Measurements from ENCODE around the gene LRRFIP1. TPM values are rescaled to one million over a fixed set of nuclear protein-coding genes. Genes with fewer than 3 reads are reported as not detected.

LRRFIP1 gene
- total and polyA plus RNA-seq, 9 of the 15 experiments (the other 6 are each of a cell fraction or from before 2014, with no cell fraction given), result 13.1 to 45.2 (median 31.3) TPM

- in situ Hi-C loops (cut with MboI), result no loop called here
- no peak overlapping the region for H3K9ac ChIP-seq (ENCODE audit: insufficient read depth in 1 of 2, low read depth in 2 of 2, low read length in 2 of 2)
- POLR2A ChIA-PET, result no interaction called here
Measured at GRCh38 chr2:237648016-237648381, 20.6 kb downstream of the LRRFIP1 start.

More at GRCh38 chr2:237648016-237648381, 20.6 kb downstream of the LRRFIP1 start:
- no peak overlapping the region for H3K27ac ChIP-seq (ENCODE audit: extremely low read depth, low read depth, low read length)
- DNase-seq (ENCODE audit: extremely low read depth in 1 of 4, low spot score in 3 of 4) (no peak), FAIRE-seq (no peak), ATAC-seq (no peak)
- H3K36me3 ChIP-seq (ENCODE audit: control insufficient read depth, insufficient read depth, low read length), result no peaks in the 10 kb centered on the region
- no peak overlapping the region for H3K4me3 ChIP-seq
- intact Hi-C loops (cut with micrococcal nuclease), result no loop called here
- H3K79me2 ChIP-seq (ENCODE audit: control insufficient read depth, insufficient read depth, low read length), result no peaks in the 10 kb centered on the region
- H3K4me1 ChIP-seq (replicated peaks in 1 of 2; ENCODE audit: control insufficient read depth in 2 of 2, insufficient read depth in 2 of 2, low read length in 2 of 2), result no peaks in the 10 kb centered on the region
- no peak overlapping the region for H2AFZ ChIP-seq (ENCODE audit: low read depth, low read length)
- CTCF ChIA-PET (ENCODE audit: low intra/inter-chr PET ratio), result no interaction called here
- TF ChIP-seq SRSF9 (IDR thresholded peaks at IDR 0.05; ENCODE audit: borderline replicate concordance, low read depth, low read length) (no peak), ETV1 (tag; conservative IDR thresholded peaks at IDR 0.05; ENCODE audit: low read depth) (no peak), ELF4 (CRISPR knock-in tag; IDR thresholded peaks at IDR 0.05) (no peak), TCF3 (CRISPR knock-in tag; IDR thresholded peaks at IDR 0.05) (no peak), ZNF282 (CRISPR knock-in tag; IDR thresholded peaks at IDR 0.05) (no peak), BDP1 (IDR thresholded peaks at IDR 0.05; ENCODE audit: insufficient read depth, insufficient read length) (no peak), MXD1 (CRISPR knock-in tag; IDR thresholded peaks at IDR 0.05; ENCODE audit: borderline replicate concordance, poor library complexity, severe bottlenecking) (no peak), MCM7 (IDR thresholded peaks at IDR 0.05) (no peak), EZH2 (IDR thresholded peaks at IDR 0.05; ENCODE audit: borderline replicate concordance, low read depth, low read length) (no peak), SOX6 (IDR thresholded peaks at IDR 0.05) (no peak), DDX20 (tag; IDR thresholded peaks at IDR 0.05; ENCODE audit: low read depth) (no peak), HNRNPUL1 (IDR thresholded peaks at IDR 0.05; ENCODE audit: low read length) (no peak), FOS (IDR thresholded peaks at IDR 0.05; ENCODE audit: extremely low read depth, insufficient read length) (no peak), SMAD4 (CRISPR knock-in tag; conservative IDR thresholded peaks at IDR 0.05) (no peak), PHTF2 (CRISPR knock-in tag; IDR thresholded peaks at IDR 0.05) (no peak), PTTG1 (tag; IDR thresholded peaks at IDR 0.05; ENCODE audit: low read depth) (no peak), CTCFL (IDR thresholded peaks at IDR 0.05; ENCODE audit: borderline replicate concordance, insufficient read depth, low read depth, low read length, poor library complexity, severe bottlenecking) (no peak), ZNF253 (CRISPR knock-in tag; conservative IDR thresholded peaks at IDR 0.05) (no peak)
- 2% methylated on average over 9 of the region's 9 CpGs for WGBS (ENCODE audit: insufficient coverage, low coverage, missing lambda C conversion rate)
- no TSS peak for BruUV-seq (replicated peaks)
- no peaks in the 10 kb centered on the region for H4K20me1 ChIP-seq (replicated peaks; ENCODE audit: control insufficient read depth, insufficient read depth, low read length)
- H3K9me1 ChIP-seq (ENCODE audit: control insufficient read depth, insufficient read depth, low read length), result no peaks in the 10 kb centered on the region
- no peak overlapping the region for H3K4me2 ChIP-seq (ENCODE audit: insufficient read depth, low read length)
- peaks cover 21 to 77% of the 10 kb centered on the region in 2 experiments; a peak in 4 of 5 replicates for H3K27me3 ChIP-seq (ENCODE audit: control insufficient read depth in 2 of 2, insufficient read depth in 2 of 2, low read length in 2 of 2)
- H3K9me3 ChIP-seq (replicated peaks; ENCODE audit: control insufficient read depth, insufficient read depth, low read depth, low read length), result no peaks in the 10 kb centered on the region

Data from K562 (cell line).